ENCODE data around the gene PRKG1.
"Not testable (repeated sequence)": the region's sequence is repeated elsewhere in the genome, so short reads cannot be mapped to it uniquely, and the experiment has no call there.

Gene PRKG1

GRCh38 chr10:51269821-51270220 lies 195.5 kb downstream of the PRKG1 start:
- no peak for DNase-seq

- no peak for DNase-seq
Measured at GRCh38 chr10:51270936-51271530, 196.7 kb downstream of the PRKG1 start.

GRCh38 chr10:51272099-51272498 lies 197.8 kb downstream of the PRKG1 start:
- not testable (repeated sequence) for DNase-seq

- no peak for DNase-seq
Measured at GRCh38 chr10:51272555-51272954, 198.3 kb downstream of the PRKG1 start.

GRCh38 chr10:51273574-51273973 lies 199.3 kb downstream of the PRKG1 start:
- peak in 3 of 56 donors; percentile 7 to 8 (median 8) for DNase-seq

- DNase-seq, result not testable (repeated sequence)
Measured at GRCh38 chr10:51276097-51276496, 201.8 kb downstream of the PRKG1 start.

- DNase-seq, result not testable (repeated sequence)
Measured at GRCh38 chr10:51281387-51281786, 207.1 kb downstream of the PRKG1 start.

GRCh38 chr10:51285601-51286000 lies 211.3 kb downstream of the PRKG1 start:
- no peak for DNase-seq

GRCh38 chr10:51288511-51288910 lies 214.2 kb downstream of the PRKG1 start:
- no peak for DNase-seq

GRCh38 chr10:51289519-51289918 lies 215.2 kb downstream of the PRKG1 start:
- DNase-seq, result no peak

- DNase-seq, result no peak
Measured at GRCh38 chr10:51291961-51292360, 217.7 kb downstream of the PRKG1 start.

- DNase-seq, result no peak
Measured at GRCh38 chr10:51297438-51297837, 223.2 kb downstream of the PRKG1 start.

- no peak for DNase-seq
Measured at GRCh38 chr10:51300617-51301304, 226.5 kb downstream of the PRKG1 start.

GRCh38 chr10:51301644-51302043 lies 227.4 kb downstream of the PRKG1 start:
- no peak for DNase-seq

- DNase-seq, result no peak
Measured at GRCh38 chr10:51302316-51302715, 228.0 kb downstream of the PRKG1 start.

- DNase-seq, result no peak
Measured at GRCh38 chr10:51308116-51308515, 233.8 kb downstream of the PRKG1 start.

GRCh38 chr10:51311228-51311627 lies 236.9 kb downstream of the PRKG1 start:
- DNase-seq, result no peak

GRCh38 chr10:51312817-51313216 lies 238.5 kb downstream of the PRKG1 start:
- DNase-seq, result no peak

- DNase-seq, result no peak
Measured at GRCh38 chr10:51313251-51313650, 239.0 kb downstream of the PRKG1 start.

- DNase-seq, result no peak
Measured at GRCh38 chr10:51313773-51314478, 239.6 kb downstream of the PRKG1 start.

GRCh38 chr10:51314481-51314880 lies 240.2 kb downstream of the PRKG1 start:
- DNase-seq, result no peak

GRCh38 chr10:51318399-51319172 lies 244.3 kb downstream of the PRKG1 start:
- no peak for DNase-seq

All from amygdala (tissue), 56 donors.